Mesothelial cell of epicardium (in vitro differentiated cells): ENCODE data around the gene ARID2. TPM values are rescaled to one million over a fixed set of nuclear protein-coding genes. Genes with fewer than 3 reads are reported as not detected.

Source experiments
- DNase-seq, 2 experiments: peaks; one replicate each; pipeline ENCODE4 v3.0.0; 2021; ENCODE audit warnings: low spot score in 2 of 2; ENCODE audit not compliant: unreplicated experiment in 2 of 2
- H3K27ac Mint-ChIP-seq: 2 replicates; pipeline ENCODE4 v1.8.0; 2021; ENCODE audit warnings: mixed read lengths
- H3K27me3 Mint-ChIP-seq: 2 replicates; pipeline ENCODE4 v1.8.0; 2021; ENCODE audit warnings: low read depth, mixed read lengths
- H3K36me3 Mint-ChIP-seq: 2 replicates; pipeline ENCODE4 v1.8.0; 2021; ENCODE audit warnings: mixed read lengths
- H3K4me1 Mint-ChIP-seq: 2 replicates; pipeline ENCODE4 v1.8.0; 2021; ENCODE audit warnings: mixed read lengths
- H3K4me3 Mint-ChIP-seq: 2 replicates; pipeline ENCODE4 v1.8.0; 2021; ENCODE audit warnings: mild to moderate bottlenecking, moderate library complexity, mixed read lengths
- H3K9me3 Mint-ChIP-seq: 2 replicates; pipeline ENCODE4 v1.8.0; 2021; ENCODE audit warnings: mixed read lengths
- total RNA-seq: library from RNA; stranded (reverse); gene quantifications from 3 replicates; pipeline ENCODE4 v1.2.1, GENCODE V29; 2021
- TF ChIP-seq, protein P1 (sequence below): fragments of 200-600 bp; sonication (generic); IDR thresholded peaks from one replicate; pipeline ENCODE4 v1.5.0; 2021; ENCODE audit warnings: antibody characterized with exemption; ENCODE audit not compliant: unreplicated experiment

The ARID2 gene
- total RNA-seq, 1 donor from 2014 or later = 67.1 TPM

DNA sequence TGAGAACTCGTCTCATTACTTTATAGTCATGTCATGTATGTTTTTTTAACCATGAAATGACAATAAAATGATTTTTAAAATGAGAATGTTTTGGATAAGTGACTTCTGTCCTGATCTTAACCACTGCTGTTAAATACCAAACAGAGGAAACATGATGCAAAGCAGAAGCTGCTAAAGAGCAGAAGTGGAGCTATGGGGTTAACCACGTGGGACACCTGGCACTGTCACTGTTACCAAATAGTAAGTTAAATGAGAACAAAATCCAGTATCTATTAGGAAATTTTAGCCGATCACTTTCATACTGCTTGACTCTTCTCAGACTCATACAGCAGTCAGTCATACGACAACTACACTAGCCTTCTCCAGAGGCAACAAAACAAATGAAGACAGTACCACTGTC lies 178.4 kb downstream of the ARID2 start:
- no peak for DNase-seq
- Mint-ChIP-seq H3K36me3 (peaks cover 17% of the 10 kb centered on the region), H3K27ac (no peak overlapping the region), H3K27me3 (no peaks in the 10 kb centered on the region), H3K9me3 (no peaks in the 10 kb centered on the region), H3K4me3 (no peak overlapping the region), H3K4me1 (peaks cover 16% of the 10 kb centered on the region)
- TF ChIP-seq, protein P1, sequence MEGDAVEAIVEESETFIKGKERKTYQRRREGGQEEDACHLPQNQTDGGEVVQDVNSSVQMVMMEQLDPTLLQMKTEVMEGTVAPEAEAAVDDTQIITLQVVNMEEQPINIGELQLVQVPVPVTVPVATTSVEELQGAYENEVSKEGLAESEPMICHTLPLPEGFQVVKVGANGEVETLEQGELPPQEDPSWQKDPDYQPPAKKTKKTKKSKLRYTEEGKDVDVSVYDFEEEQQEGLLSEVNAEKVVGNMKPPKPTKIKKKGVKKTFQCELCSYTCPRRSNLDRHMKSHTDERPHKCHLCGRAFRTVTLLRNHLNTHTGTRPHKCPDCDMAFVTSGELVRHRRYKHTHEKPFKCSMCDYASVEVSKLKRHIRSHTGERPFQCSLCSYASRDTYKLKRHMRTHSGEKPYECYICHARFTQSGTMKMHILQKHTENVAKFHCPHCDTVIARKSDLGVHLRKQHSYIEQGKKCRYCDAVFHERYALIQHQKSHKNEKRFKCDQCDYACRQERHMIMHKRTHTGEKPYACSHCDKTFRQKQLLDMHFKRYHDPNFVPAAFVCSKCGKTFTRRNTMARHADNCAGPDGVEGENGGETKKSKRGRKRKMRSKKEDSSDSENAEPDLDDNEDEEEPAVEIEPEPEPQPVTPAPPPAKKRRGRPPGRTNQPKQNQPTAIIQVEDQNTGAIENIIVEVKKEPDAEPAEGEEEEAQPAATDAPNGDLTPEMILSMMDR = no peak

DNA sequence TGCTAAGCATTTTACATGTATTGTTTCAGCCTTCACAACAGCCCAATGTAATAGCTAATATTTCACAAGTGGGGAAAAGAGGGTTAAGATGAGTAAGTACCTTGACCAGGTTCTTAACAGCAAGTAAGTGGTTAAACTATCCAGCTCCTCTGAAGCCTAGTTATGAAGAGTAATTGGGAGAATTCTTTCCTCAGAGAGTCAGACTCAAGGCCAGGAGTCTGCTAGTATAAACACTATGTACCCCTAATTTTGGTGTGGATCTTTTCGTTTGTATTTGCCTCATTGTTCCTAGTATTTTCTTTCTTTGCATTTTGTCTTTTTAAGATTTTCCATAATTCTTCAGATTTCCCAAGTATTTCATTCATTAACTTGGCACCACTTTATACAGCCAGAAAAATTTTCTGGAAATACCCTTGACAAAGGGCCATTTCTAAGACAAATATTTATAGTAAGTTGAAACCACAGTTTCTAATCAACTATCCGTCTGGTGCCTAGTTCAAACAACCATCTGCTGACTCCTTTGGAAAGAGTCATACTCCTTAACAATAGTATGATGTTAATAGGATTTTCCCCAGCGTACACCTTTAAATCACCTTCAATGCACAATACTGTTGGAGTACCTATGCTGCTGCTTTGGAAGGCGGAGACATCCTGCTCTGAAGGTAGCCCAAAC lies 179.7 kb downstream of the ARID2 start:
- Mint-ChIP-seq H3K27ac (peak overlapping the region; percentile 80), H3K4me3 (no peak overlapping the region), H3K4me1 (peaks cover 23% of the 10 kb centered on the region), H3K9me3 (no peaks in the 10 kb centered on the region), H3K36me3 (peaks cover 15% of the 10 kb centered on the region), H3K27me3 (no peaks in the 10 kb centered on the region)
- TF ChIP-seq, protein P1 = no peak
- no peak for DNase-seq

DNA sequence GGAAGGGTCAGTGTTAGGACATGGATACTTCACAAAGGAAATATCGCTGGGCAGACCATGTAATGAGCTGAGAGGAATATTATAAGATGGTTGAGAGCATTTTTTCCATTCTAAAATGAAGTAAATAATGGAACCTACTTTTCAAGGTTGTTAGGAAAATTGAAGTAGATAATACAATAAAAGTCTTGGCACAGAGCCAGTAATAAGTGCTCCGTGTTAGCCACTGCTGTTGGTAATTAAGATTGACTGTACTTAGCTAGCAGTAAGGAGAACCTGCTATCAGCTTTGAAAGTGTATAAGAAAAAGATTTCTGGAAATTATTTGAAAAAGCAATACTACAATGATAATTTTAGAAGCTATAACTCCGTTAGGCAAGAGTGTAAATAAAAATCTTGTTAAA lies 183.3 kb downstream of the ARID2 start:
- H3K27me3 Mint-ChIP-seq = no peaks in the 10 kb centered on the region
- H3K4me3 Mint-ChIP-seq = no peak overlapping the region
- no peak overlapping the region for H3K27ac Mint-ChIP-seq
- peaks cover 7% of the 10 kb centered on the region for H3K36me3 Mint-ChIP-seq
- no peaks in the 10 kb centered on the region for H3K9me3 Mint-ChIP-seq
- DNase-seq = no peak
- TF ChIP-seq, protein P1 = no peak
- H3K4me1 Mint-ChIP-seq = peaks cover 23% of the 10 kb centered on the region

DNA sequence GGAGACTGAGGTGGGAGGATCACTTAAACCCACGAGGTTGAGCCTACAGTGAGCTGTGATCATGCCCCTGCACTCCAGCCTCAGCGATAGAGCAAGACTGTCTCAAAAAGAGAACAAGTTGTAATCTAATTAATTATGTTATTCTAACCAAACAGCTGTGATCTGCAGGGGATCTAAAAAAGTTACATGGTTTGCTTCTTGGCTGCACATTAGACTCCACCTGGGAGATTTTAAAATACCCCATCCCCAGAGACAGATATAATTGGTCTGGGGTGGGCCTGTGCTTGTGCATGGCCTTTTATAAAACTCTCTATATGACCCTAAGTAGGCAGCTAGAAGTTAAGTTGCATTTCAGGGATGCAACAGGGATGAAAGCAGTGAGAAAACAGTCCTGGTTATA lies 184.1 kb downstream of the ARID2 start:
- H3K36me3 Mint-ChIP-seq = peaks cover 11% of the 10 kb centered on the region
- peaks cover 23% of the 10 kb centered on the region for H3K4me1 Mint-ChIP-seq
- no peak overlapping the region for H3K4me3 Mint-ChIP-seq
- TF ChIP-seq, protein P1 = no peak
- no peaks in the 10 kb centered on the region for H3K9me3 Mint-ChIP-seq
- DNase-seq = no peak
- no peaks in the 10 kb centered on the region for H3K27me3 Mint-ChIP-seq
- no peak overlapping the region for H3K27ac Mint-ChIP-seq

DNA sequence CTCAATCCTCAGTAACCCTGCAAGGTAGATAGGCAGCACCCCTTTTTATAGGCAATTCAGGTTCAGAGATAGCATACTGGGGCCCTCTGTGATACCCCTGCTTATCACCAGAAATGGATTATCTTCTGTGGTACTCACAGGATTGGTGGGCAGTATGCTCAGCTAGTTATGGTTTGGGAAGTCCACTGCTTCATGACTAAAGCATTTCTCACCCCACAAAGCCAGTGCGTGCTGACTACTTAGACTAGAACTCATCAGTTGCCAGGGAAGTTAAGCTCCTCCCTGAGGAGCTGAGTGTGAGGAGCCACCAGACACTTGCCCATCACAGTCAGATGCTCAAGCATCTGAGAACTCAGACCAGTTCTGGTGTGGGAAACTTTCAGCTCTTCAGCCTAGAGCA lies 184.6 kb downstream of the ARID2 start:
- no peak overlapping the region for H3K27ac Mint-ChIP-seq

More for the DNA sequence above, 184.6 kb downstream of the ARID2 start:
- no peak for DNase-seq
- peaks cover 12% of the 10 kb centered on the region for H3K36me3 Mint-ChIP-seq
- no peaks in the 10 kb centered on the region for H3K9me3 Mint-ChIP-seq
- no peaks in the 10 kb centered on the region for H3K27me3 Mint-ChIP-seq
- no peak overlapping the region for H3K4me3 Mint-ChIP-seq
- H3K4me1 Mint-ChIP-seq = peaks cover 21% of the 10 kb centered on the region
- TF ChIP-seq, protein P1 = no peak
